22Rv1 (cell line): Measurements from ENCODE around the gene SCN4A.
A peak's percentile ranks its signal among the peaks of the same experiment; 100 is the strongest.
"Not testable (repeated sequence)": the region's sequence is repeated elsewhere in the genome, so short reads cannot be mapped to it uniquely, and the experiment has no call there.

Source experiments
- CTCF ChIP-seq: fragments of 450-650 bp; IDR thresholded peaks from 2 replicates; pipeline ENCODE4 v1.5.1; 2017; ENCODE audit warnings: mild to moderate bottlenecking
- ZFX ChIP-seq: fragments of 450-650 bp; IDR thresholded peaks from 2 replicates; pipeline ENCODE4 v1.6.1; 2017; ENCODE audit warnings: antibody characterized with exemption, borderline replicate concordance

DNA sequence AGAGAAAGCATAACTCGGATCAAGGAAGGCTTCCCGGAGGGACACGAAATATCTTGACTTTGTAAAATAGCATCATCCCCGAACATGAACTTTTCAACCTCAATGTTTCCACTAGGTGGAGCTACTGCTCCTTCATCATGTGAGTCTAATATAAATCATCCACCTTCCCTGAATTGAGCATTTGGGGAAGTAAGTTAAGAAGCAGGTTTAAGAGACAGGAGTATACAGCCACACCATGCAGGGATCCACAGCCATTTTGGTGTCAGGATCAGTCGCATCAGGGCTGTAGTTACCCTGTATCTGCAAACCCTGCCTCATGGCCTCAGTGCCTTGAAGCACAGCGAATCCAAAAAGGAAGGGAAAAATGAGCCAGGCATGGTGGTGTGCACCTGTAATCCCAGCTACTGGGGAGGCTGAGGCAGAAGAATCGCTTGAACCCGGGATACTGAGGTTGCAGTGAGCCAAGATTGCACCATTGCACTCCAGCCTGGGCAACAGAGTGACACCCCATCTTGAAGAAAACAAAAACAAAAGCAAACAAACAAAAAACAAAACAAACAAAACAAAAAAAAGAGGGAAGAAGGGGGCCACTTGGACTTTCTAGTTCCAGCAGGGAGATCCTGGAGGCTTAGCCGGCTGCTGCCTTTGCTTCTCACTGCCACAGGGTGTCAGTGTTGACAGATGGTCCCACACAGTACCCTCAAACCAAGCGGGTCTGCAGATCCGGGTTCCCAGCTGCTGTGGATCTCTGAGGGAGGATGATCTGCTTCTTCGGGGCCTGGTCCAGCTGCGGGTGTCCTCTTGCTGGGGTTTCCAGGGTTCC is 83.5 kb downstream of the SCN4A start:
- TF ChIP-seq CTCF = peak; percentile 45
- TF ChIP-seq ZFX = not testable (repeated sequence)
